Gastroesophageal sphincter (tissue), 3 donors: ENCODE data around the gene ARSJ.

ENCODE experiments used
- POLR2A ChIP-seq, 2 donors: fragments of 450-650 bp; IDR thresholded peaks; one replicate each; pipeline ENCODE4 v1.6.1; 2017; ENCODE audit warnings: antibody characterized with exemption in 2 of 2, mild to moderate bottlenecking in 2 of 2, moderate library complexity in 1 of 2
- TF ChIP-seq, protein P1 (sequence below), 4 experiments: fragments of 200-600 bp in 2 of 4; fragments of 450-650 bp in 2 of 4; sonication (generic) in 1 of 4; IDR thresholded peaks; one replicate each; pipeline ENCODE4 v1.5.1; 2017 to 2019; ENCODE audit warnings: antibody characterized with exemption in 4 of 4, mild to moderate bottlenecking in 2 of 4, moderate library complexity in 2 of 4

DNA sequence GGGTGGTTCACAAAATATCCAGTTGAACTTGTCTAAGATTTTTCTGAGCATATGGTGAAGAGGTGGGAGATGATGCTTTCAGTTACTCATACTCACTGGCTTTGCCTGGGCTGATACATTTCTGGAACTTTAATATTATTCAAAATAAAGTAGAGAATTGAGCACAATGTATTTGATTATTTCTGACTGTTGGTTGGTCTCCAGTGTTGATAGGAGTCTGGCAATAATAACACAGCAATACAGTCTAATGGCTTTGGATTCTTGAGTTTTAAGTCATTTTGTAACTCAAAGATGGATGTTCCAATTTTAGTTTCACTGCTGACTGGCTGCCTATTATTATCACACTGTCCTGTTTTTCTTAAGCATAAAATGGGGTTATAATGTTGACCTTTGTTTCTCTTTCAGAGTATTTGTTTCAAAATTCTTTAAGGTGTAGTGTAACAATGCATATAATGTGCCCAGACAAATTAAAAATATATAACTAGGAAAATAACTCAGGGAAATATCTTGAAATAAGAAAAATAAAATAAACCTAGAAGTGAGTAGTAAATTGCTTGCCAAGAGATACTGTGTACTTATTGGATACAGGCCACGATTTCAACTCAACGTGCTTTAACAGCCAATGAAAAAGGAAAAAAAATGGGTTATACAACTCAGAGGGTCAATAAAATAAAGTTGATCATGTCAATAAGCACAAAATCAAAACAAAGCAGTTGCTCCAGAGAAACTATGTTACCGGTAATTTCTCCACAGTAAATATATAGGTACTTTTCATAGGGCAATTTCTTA, 99.0 kb downstream of the ARSJ start:
- TF ChIP-seq, protein P1, sequence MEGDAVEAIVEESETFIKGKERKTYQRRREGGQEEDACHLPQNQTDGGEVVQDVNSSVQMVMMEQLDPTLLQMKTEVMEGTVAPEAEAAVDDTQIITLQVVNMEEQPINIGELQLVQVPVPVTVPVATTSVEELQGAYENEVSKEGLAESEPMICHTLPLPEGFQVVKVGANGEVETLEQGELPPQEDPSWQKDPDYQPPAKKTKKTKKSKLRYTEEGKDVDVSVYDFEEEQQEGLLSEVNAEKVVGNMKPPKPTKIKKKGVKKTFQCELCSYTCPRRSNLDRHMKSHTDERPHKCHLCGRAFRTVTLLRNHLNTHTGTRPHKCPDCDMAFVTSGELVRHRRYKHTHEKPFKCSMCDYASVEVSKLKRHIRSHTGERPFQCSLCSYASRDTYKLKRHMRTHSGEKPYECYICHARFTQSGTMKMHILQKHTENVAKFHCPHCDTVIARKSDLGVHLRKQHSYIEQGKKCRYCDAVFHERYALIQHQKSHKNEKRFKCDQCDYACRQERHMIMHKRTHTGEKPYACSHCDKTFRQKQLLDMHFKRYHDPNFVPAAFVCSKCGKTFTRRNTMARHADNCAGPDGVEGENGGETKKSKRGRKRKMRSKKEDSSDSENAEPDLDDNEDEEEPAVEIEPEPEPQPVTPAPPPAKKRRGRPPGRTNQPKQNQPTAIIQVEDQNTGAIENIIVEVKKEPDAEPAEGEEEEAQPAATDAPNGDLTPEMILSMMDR (IDR thresholded peaks at IDR 0.05): no peak
- TF ChIP-seq POLR2A (IDR thresholded peaks at IDR 0.05): no peak
